Left lung (tissue), 10 donors: ENCODE data around the gene GJB4. TPM values are rescaled to one million over a fixed set of nuclear protein-coding genes. Genes with fewer than 3 reads are reported as not detected.

ENCODE experiments used
- ATAC-seq: fragments of 200-7000 bp; cut with Tn5 transposase; one replicate; pipeline ENCODE4 v1.9.1; 2020; ENCODE audit warnings: moderate library complexity
- DNase-seq, 4 donors: peaks; one replicate each; pipeline ENCODE4 v3.0.0-alpha.2; 2013 to 2020
- H3K27ac ChIP-seq, 2 donors: fragments of 200-600 bp; sonication (generic) in 1 of 2; one replicate each; pipeline versions ENCODE4 v1.5.0 to v1.8.0; 2020 to 2021
- H3K27me3 ChIP-seq, 2 donors: fragments of 200-600 bp; sonication (generic) in 1 of 2; one replicate each; pipeline versions ENCODE4 v1.5.0 to v1.8.0; 2020 to 2021
- H3K36me3 ChIP-seq, 2 donors: fragments of 200-600 bp; sonication (generic) in 1 of 2; one replicate each; pipeline versions ENCODE4 v1.5.0 to v1.8.0; 2020 to 2021
- H3K4me1 ChIP-seq, 2 donors: fragments of 200-600 bp; one replicate each; pipeline ENCODE4 v1.8.0; 2021
- H3K4me3 ChIP-seq, 2 donors: fragments of 200-600 bp; sonication (generic) in 1 of 2; one replicate each; pipeline versions ENCODE4 v1.5.0 to v1.8.0; 2020 to 2021; ENCODE audit warnings: mild to moderate bottlenecking in 1 of 2
- H3K9me3 ChIP-seq, 2 donors: fragments of 200-600 bp; sonication (generic) in 1 of 2; one replicate each; pipeline versions ENCODE4 v1.5.0 to v1.8.0; 2020 to 2021
- CTCF ChIP-seq, 2 donors: fragments of 200-600 bp; sonication (generic) in 1 of 2; IDR thresholded peaks; one replicate each; pipeline versions ENCODE4 v1.5.0 to v1.8.0; 2021; ENCODE audit warnings: antibody characterized with exemption in 2 of 2
- intact Hi-C, 2 donors: fragments of 100-400 bp; cut with DNase I; formaldehyde crosslinking; loops; one replicate each; pipeline versions ENCODE4 v1.11.2 to v1.14.2; 2022
- polyA plus RNA-seq, 6 donors: library from polyadenylated mRNA; unstranded; fragments of 120-200 nt; gene quantifications; one replicate each; pipeline ENCODE4 v1.2.1, GENCODE V29; 2013; ENCODE audit not compliant: insufficient read length in 6 of 6
- total RNA-seq, 2 donors: library from RNA; stranded (reverse); fragmentation: NEBNext Ultra II Directional; extraction: Animal tissue kit (Norgen Biotek cat#: 25700); gene quantifications; one replicate each; pipeline ENCODE4 v1.2.1, GENCODE V29; 2021
- donor health status: DM: no; HTN: yes; CAD: no.
- donor health status: DM: no; HTN: no; CAD: no.

The GJB4 gene
- total and polyA plus RNA-seq, 8 donors, result 0.06 to 0.08 TPM; not detected in 6

- Histone ChIP-seq H3K36me3 (peaks cover 0 to 7% of the 10 kb centered on the region in 2 donors), H3K9me3 (no peaks in the 10 kb centered on the region), H3K4me3 (peak overlapping the region in 1 of 2 donors; percentile 42), H3K27ac (peak overlapping the region in 1 of 2 donors; percentile 18), H3K4me1 (no peaks in the 10 kb centered on the region), H3K27me3 (peaks cover 4 to 32% of the 10 kb centered on the region in 2 donors)
- ATAC-seq (no peak), DNase-seq (no peak)
- no peak for TF ChIP-seq CTCF (IDR thresholded peaks at IDR 0.05)
- intact Hi-C loops, result no loop called here
Measured at GRCh38 chr1:34795916-34796315, 36.4 kb downstream of the GJB4 start.

GRCh38 chr1:34796990-34797389 is 37.5 kb downstream of the GJB4 start:
- DNase-seq (no peak), ATAC-seq (no peak)
- H3K36me3 ChIP-seq, result peaks cover 0 to 7% of the 10 kb centered on the region in 2 donors
- H3K4me3 ChIP-seq, result peak overlapping the region in 1 of 2 donors; percentile 42
- H3K27ac ChIP-seq, result no peak overlapping the region
- no peak for TF ChIP-seq CTCF (IDR thresholded peaks at IDR 0.05)
- H3K9me3 ChIP-seq, result no peaks in the 10 kb centered on the region
- H3K4me1 ChIP-seq, result no peaks in the 10 kb centered on the region
- H3K27me3 ChIP-seq, result peaks cover 4 to 22% of the 10 kb centered on the region in 2 donors
- intact Hi-C loops, result no loop called here

GRCh38 chr1:34800214-34800613 is 40.7 kb downstream of the GJB4 start:
- H3K36me3 ChIP-seq, result no peaks in the 10 kb centered on the region
- H3K4me3 ChIP-seq, result no peak overlapping the region
- intact Hi-C loops, result no loop called here
- H3K4me1 ChIP-seq, result no peaks in the 10 kb centered on the region
- DNase-seq (no peak), ATAC-seq (no peak)
- no peaks in the 10 kb centered on the region for H3K9me3 ChIP-seq
- no peak overlapping the region for H3K27ac ChIP-seq
- no peaks in the 10 kb centered on the region for H3K27me3 ChIP-seq
- no peak for TF ChIP-seq CTCF (IDR thresholded peaks at IDR 0.05)

GRCh38 chr1:34803770-34804169 is 44.2 kb downstream of the GJB4 start:
- Histone ChIP-seq H3K27ac (no peak overlapping the region), H3K36me3 (no peaks in the 10 kb centered on the region), H3K9me3 (no peaks in the 10 kb centered on the region), H3K4me1 (no peaks in the 10 kb centered on the region), H3K27me3 (no peaks in the 10 kb centered on the region), H3K4me3 (no peak overlapping the region)
- ATAC-seq, result no peak
- no peak for TF ChIP-seq CTCF (IDR thresholded peaks at IDR 0.05)
- intact Hi-C loops, result no loop called here
- DNase-seq, result no peak

GRCh38 chr1:34806396-34806795 is 46.9 kb downstream of the GJB4 start:
- Histone ChIP-seq H3K36me3 (no peaks in the 10 kb centered on the region), H3K9me3 (no peaks in the 10 kb centered on the region), H3K4me3 (no peak overlapping the region), H3K27ac (no peak overlapping the region), H3K4me1 (no peaks in the 10 kb centered on the region), H3K27me3 (no peaks in the 10 kb centered on the region)
- intact Hi-C loops, result no loop called here
- ATAC-seq, result no peak
- no peak for DNase-seq
- no peak for TF ChIP-seq CTCF (IDR thresholded peaks at IDR 0.05)
